BLaER1 (cell line): ENCODE measurements around the gene OGFOD3.
A peak's percentile ranks its signal among the peaks of the same experiment; 100 is the strongest.
"Not testable (repeated sequence)": the region's sequence is repeated elsewhere in the genome, so short reads cannot be mapped to it uniquely, and the experiment has no call there.

Experiments used
- H3K27ac ChIP-seq: shearing (Covaris generic); formaldehyde crosslinking; 2 replicates; pipeline ENCODE4 v1.8.1; 2022
- H3K27me3 ChIP-seq: shearing (Covaris generic); formaldehyde crosslinking; 2 replicates; pipeline ENCODE4 v1.8.1; 2022
- H3K36me3 ChIP-seq: shearing (Covaris generic); formaldehyde crosslinking; 2 replicates; pipeline ENCODE4 v1.8.1; 2022
- H3K4me1 ChIP-seq: shearing (Covaris generic); formaldehyde crosslinking; 2 replicates; pipeline ENCODE4 v1.8.1; 2022
- H3K4me2 ChIP-seq: shearing (Covaris generic); formaldehyde crosslinking; 2 replicates; pipeline ENCODE4 v1.8.1; 2022
- H3K4me3 ChIP-seq: shearing (Covaris generic); formaldehyde crosslinking; 2 replicates; pipeline ENCODE4 v1.8.1; 2022
- H3K9ac ChIP-seq: shearing (Covaris generic); formaldehyde crosslinking; 2 replicates; pipeline ENCODE4 v1.8.1; 2022
- H3K9me3 ChIP-seq: shearing (Covaris generic); formaldehyde crosslinking; 2 replicates; pipeline ENCODE4 v1.8.1; 2022
- H4K20me1 ChIP-seq: shearing (Covaris generic); formaldehyde crosslinking; 2 replicates; pipeline ENCODE4 v1.8.1; 2022
- Cebpa-rat ChIP-seq: shearing (Covaris generic); IDR thresholded peaks from 2 replicates; pipeline ENCODE4 v1.8.1; 2022

The OGFOD3 gene, protein sequence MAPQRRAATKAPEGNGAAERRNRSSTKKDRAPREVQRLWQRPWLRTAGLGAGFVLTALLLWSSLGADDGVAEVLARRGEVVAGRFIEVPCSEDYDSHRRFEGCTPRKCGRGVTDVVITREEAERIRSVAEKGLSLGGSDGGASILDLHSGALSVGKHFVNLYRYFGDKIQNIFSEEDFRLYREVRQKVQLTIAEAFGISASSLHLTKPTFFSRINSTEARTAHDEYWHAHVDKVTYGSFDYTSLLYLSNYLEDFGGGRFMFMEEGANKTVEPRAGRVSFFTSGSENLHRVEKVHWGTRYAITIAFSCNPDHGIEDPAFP

DNA sequence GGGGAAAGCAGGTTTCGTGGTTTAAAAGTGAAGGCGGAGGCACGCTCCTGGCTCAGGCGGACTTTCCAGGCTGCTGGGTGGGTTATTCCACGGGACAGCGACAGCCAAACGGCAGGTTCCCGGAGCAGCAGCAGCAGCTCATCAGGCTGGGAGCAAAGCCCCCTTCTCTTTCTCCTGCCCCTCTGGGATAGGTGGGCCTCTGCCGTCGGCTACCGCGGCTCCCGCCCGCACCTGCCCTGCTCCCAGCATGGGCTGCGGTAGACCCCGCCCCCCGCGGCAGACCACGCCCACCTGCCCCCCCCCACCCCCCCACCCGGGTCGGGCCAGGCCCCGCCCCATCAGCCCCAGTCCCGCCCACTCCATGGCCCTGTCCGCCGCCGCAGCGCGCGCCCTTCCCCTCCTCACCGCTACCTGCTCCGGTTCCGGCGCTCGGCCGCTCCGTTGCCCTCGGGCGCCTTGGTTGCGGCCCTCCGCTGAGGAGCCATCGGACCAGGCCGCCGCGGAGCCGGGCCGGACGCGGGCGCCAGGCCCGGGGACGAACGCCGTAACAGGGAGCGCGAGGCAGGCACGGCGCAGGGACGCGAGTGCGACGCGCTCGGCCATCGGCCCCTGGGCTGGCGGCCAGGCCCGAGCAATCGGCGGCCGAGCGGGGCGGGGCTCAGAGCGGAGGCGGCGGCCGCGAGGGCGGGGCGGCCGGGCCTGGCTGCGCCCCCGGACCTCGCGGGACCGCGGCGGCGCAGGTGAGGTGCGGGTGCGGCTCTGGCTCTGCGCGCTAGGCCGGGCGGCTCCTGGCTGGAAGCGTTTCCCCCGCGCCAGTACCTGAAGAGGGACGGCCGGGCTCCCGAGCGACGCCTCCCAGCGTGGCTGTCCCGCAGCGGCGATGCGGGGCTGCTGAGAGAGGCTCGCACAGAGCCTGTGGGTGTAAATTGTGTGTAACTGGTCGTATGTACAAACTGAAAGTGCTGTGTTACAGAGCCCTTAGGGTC lies at the start of gene OGFOD3, which contains the start of gene HEXD:
Gene OGFOD3, minus strand, starts transcription at position 586 of the 986 bp plus-strand sequence. Its CDS starts 101 bp downstream, at position 485.
Gene HEXD, plus strand, starts transcription at position 347 of the 986 bp plus-strand sequence. CDS start 1,453 bp downstream, outside the sequence.
- Histone ChIP-seq H3K4me3 (peak within 1 kb of the TSS; percentile 89), H4K20me1 (peaks cover 48% of the 10 kb centered on the region), H3K27me3 (no peaks in the 10 kb centered on the region), H3K4me2 (peak within 1 kb of the TSS; percentile 93), H3K9me3 (no peaks in the 10 kb centered on the region), H3K27ac (peak within 1 kb of the TSS; percentile 93), H3K4me1 (peaks cover 46% of the 10 kb centered on the region), H3K36me3 (peaks cover 42% of the 10 kb centered on the region), H3K9ac (peak within 1 kb of the TSS; percentile 90)
- no peak for TF ChIP-seq Cebpa-rat

GRCh38 chr17:82465023-82465603 lies 46.7 kb upstream of the OGFOD3 start:
- H4K20me1 ChIP-seq: peaks cover 86% of the 10 kb centered on the region
- H3K27ac ChIP-seq: no peak overlapping the region
- no peak overlapping the region for H3K4me2 ChIP-seq
- H3K4me3 ChIP-seq: no peak overlapping the region
- H3K27me3 ChIP-seq: no peaks in the 10 kb centered on the region
- peaks cover 100% of the 10 kb centered on the region for H3K36me3 ChIP-seq
- H3K9me3 ChIP-seq: no peaks in the 10 kb centered on the region
- H3K4me1 ChIP-seq: peaks cover 20% of the 10 kb centered on the region
- TF ChIP-seq Cebpa-rat: no peak
- H3K9ac ChIP-seq: no peak overlapping the region

DNA sequence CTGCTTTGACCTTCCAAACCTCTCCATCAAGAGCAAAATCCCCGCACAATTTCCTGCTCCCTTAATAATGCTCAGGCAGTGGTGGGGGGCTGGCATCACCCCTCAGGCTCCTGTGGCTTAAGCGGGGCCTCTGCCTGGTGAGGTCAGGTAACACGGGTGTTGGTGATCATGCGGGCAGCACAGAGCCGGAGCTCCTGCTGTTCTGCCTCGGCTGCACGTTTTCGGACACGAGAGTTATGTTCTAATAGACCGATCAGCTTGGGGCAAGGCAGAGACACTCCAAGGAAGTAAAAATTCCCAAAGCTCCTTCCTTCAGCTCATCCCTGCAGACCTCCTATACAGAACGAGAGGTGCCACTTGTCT lies 46.2 kb upstream of the OGFOD3 start:
- H3K4me2 ChIP-seq: no peak overlapping the region

DNA sequence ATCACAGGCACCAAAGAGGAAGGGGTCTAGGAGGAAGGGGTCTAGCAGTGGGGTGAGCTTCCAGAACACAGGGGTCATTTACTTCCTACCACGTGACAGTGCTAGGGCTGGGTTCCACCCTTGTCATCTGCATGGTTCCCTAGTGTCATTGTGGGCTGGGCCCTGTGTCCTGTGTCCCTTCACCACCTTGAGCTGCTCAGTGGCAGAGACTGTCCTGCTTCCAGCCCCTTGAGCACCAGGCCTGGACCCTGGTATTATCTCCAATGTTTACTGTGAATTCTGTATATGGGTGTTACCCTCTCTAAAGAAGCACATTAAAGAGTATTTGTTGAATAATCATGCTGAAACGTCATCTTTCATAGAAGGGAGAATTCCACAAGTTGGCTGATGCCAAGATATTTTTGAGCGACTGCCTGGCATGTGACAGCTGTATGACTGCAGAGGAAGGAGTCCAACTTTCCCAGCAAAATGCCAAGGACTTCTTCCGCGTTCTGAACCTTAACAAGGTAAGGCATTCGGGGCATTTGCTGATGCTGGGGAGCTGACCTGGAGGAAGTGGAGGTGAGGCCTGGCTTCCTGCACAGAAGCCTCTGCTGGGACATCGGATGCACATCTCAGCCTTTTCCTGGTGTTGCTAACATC lies 45.7 kb upstream of the OGFOD3 start:
- no peak for TF ChIP-seq Cebpa-rat
- no peaks in the 10 kb centered on the region for H3K9me3 ChIP-seq
- H3K4me2 ChIP-seq: no peak overlapping the region
- H3K36me3 ChIP-seq: peaks cover 93% of the 10 kb centered on the region
- peaks cover 29% of the 10 kb centered on the region for H3K4me1 ChIP-seq
- H3K4me3 ChIP-seq: no peak overlapping the region
- no peak overlapping the region for H3K9ac ChIP-seq
- no peaks in the 10 kb centered on the region for H3K27me3 ChIP-seq
- H3K27ac ChIP-seq: no peak overlapping the region
- H4K20me1 ChIP-seq: peaks cover 93% of the 10 kb centered on the region

More for the DNA sequence above, 46.2 kb upstream of the OGFOD3 start:
- no peak for TF ChIP-seq Cebpa-rat
- no peaks in the 10 kb centered on the region for H3K27me3 ChIP-seq
- H3K4me1 ChIP-seq: peaks cover 26% of the 10 kb centered on the region
- H3K9ac ChIP-seq: no peak overlapping the region
- H4K20me1 ChIP-seq: peaks cover 88% of the 10 kb centered on the region
- H3K36me3 ChIP-seq: peaks cover 98% of the 10 kb centered on the region
- H3K27ac ChIP-seq: no peak overlapping the region
- H3K4me3 ChIP-seq: no peak overlapping the region
- H3K9me3 ChIP-seq: no peaks in the 10 kb centered on the region

GRCh38 chr17:82463391-82463790 lies 45.0 kb upstream of the OGFOD3 start:
- H3K4me2 ChIP-seq: no peak overlapping the region
- H3K9ac ChIP-seq: no peak overlapping the region
- no peaks in the 10 kb centered on the region for H3K27me3 ChIP-seq
- no peak overlapping the region for H3K27ac ChIP-seq
- no peak overlapping the region for H3K4me3 ChIP-seq
- H3K4me1 ChIP-seq: peaks cover 29% of the 10 kb centered on the region
- no peaks in the 10 kb centered on the region for H3K9me3 ChIP-seq
- peaks cover 87% of the 10 kb centered on the region for H3K36me3 ChIP-seq
- TF ChIP-seq Cebpa-rat: no peak
- H4K20me1 ChIP-seq: peaks cover 97% of the 10 kb centered on the region

- Histone ChIP-seq H3K9ac (0 out of 2 replicates have a peak overlapping the region, but pooled peaks have one; percentile 49), H3K4me3 (no peak overlapping the region), H3K9me3 (no peaks in the 10 kb centered on the region), H3K36me3 (peaks cover 73% of the 10 kb centered on the region), H3K4me2 (no peak overlapping the region), H3K27ac (no peak overlapping the region; the same call in 1 of the 2 replicates), H3K27me3 (no peaks in the 10 kb centered on the region), H3K4me1 (peaks cover 39% of the 10 kb centered on the region), H4K20me1 (peaks cover 84% of the 10 kb centered on the region)
- no peak for TF ChIP-seq Cebpa-rat
These were observed 43.6 kb upstream of the OGFOD3 start for GRCh38 chr17:82461827-82462524.

GRCh38 chr17:82459936-82460335 lies 41.5 kb upstream of the OGFOD3 start:
- peaks cover 44% of the 10 kb centered on the region for H3K4me1 ChIP-seq
- H3K9ac ChIP-seq: peak overlapping the region; percentile 99
- peaks cover 63% of the 10 kb centered on the region for H4K20me1 ChIP-seq
- not testable (repeated sequence) for H3K27ac ChIP-seq, H3K27me3 ChIP-seq
- H3K36me3 ChIP-seq: peaks cover 52% of the 10 kb centered on the region
- peak overlapping the region; percentile 97 for H3K4me2 ChIP-seq
- peak overlapping the region; percentile 100 for H3K4me3 ChIP-seq
- H3K9me3 ChIP-seq: peaks cover 12% of the 10 kb centered on the region; the same call in 1 of the 2 replicates

DNA sequence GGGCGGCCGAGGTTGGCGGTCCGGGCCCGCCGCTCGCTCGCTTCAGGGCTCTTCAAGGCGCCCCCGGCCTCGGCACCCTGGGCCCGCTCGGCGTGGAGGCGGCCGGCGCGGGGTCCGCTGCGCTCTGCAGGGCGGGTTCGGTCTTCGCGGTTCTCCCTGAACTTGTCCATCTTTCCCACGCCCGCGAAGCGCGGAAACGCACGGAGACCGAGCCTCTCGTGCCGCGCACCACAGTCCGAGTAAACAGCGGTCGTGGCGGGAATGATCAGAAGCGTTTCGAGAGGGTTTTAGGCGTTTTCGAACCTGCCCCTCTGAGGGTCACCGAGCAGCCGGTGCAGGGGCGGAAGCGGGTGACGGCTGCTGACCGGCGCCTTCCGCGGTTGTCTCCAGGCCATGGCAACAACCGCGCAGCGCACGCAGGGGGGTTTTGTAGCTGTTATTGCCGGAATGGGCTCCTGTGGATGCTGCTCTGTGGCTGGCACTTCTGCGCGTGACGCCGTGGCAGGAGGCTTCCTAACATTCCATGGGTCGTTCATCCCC lies 40.6 kb upstream of the OGFOD3 start:
- Histone ChIP-seq H4K20me1 (peaks cover 53% of the 10 kb centered on the region), H3K9ac (peak overlapping the region; percentile 99), H3K9me3 (peaks cover 22% of the 10 kb centered on the region), H3K4me2 (peak overlapping the region; percentile 97), H3K4me3 (peak overlapping the region; percentile 100), H3K4me1 (peaks cover 44% of the 10 kb centered on the region), H3K36me3 (peaks cover 43% of the 10 kb centered on the region), H3K27ac (peak overlapping the region; percentile 100), H3K27me3 (no peaks in the 10 kb centered on the region)
- no peak for TF ChIP-seq Cebpa-rat
